GM21526 (cell line): ENCODE data around the gene PPT2.
"Not testable (repeated sequence)": the region's sequence is repeated elsewhere in the genome, so short reads cannot be mapped to it uniquely, and the experiment has no call there.

Experiments
- ATAC-seq: cut with Tn5 transposase; IDR thresholded peaks from one replicate; pipeline ENCODE4 v1.9.1; 2021; ENCODE audit warnings: moderate library complexity; ENCODE audit not compliant: unreplicated experiment, low FRiP score

PPT2 gene

GRCh38 chr6:32200711-32201475, 47.0 kb downstream of the PPT2 start:
- no peak for ATAC-seq

- ATAC-seq = no peak
Observed at GRCh38 chr6:32202186-32202585, 48.2 kb downstream of the PPT2 start.

DNA sequence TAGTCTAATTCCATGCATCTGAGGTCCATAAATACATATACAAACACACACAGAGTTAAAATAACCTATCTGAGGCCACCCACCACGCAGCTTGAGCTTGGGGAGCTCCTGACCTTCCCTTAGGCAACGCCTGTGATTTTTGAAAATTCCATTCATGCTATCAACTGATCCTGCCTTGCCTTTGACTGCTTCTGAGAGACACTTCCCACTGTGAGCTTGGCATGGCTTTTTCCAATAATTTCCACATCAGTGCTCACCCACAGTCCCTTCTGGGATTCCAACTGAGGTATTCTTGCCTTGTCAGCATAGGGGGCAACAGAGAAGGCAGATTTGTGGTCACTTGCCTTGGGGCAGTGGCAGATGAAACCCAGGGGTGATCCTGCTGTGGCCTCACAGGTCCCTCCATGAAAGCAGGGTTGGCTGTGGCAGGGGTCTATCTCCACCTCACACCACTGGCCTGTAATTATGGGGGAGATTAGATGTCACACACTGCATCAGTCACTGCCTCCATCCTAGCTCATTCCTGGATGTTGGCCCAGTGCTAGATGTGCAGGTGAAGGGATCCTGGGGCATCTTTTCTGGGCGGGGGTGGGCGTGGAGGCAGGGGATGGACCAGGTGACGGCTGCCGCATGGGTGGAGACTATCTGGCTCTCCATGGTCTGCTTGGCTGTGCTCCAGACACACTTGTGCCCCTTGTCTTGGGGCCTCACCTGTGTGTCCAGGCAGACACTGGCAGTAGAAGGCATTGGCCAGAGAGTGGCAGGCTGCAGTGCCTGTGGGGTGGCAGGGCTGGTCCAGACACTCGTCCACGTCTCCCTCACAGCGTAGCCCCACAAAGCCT, 49.7 kb downstream of the PPT2 start:
- no peak for ATAC-seq

GRCh38 chr6:32204268-32204715, 50.4 kb downstream of the PPT2 start:
- no peak for ATAC-seq

- ATAC-seq = no peak
Observed at GRCh38 chr6:32208996-32209395, 55.1 kb downstream of the PPT2 start.

GRCh38 chr6:32210191-32210601, 56.3 kb downstream of the PPT2 start:
- ATAC-seq = no peak

GRCh38 chr6:32211432-32211831, 57.5 kb downstream of the PPT2 start:
- not testable (repeated sequence) for ATAC-seq

GRCh38 chr6:32212076-32212760, 58.3 kb downstream of the PPT2 start:
- no peak for ATAC-seq
